Esophagus squamous epithelium (tissue), 5 donors: ENCODE measurements around the gene NR4A3. TPM values are rescaled to one million over a fixed set of nuclear protein-coding genes. Genes with fewer than 3 reads are reported as not detected.

Source experiments
- DNase-seq: peaks from one replicate; lab custom pipeline; 2025; lab: John Stamatoyannopoulos, UW
- H3K27ac ChIP-seq, 4 donors: fragments of 200-600 bp; sonication (generic); one replicate each; pipeline ENCODE4 v1.5.1; 2016 to 2019; ENCODE audit warnings: mild to moderate bottlenecking in 1 of 4
- H3K27me3 ChIP-seq, 4 donors: fragments of 200-600 bp; sonication (generic); 1 replicate in 3 of 4; 2 replicates in 1 of 4; pipeline versions ENCODE4 v1.5.1 to v1.6.0; 2017 to 2021; ENCODE audit warnings: antibody characterized with exemption in 1 of 4
- H3K36me3 ChIP-seq, 3 donors: fragments of 200-600 bp; sonication (generic); one replicate each; pipeline ENCODE4 v1.5.1; 2016 to 2019
- H3K4me1 ChIP-seq, 3 donors: fragments of 200-600 bp; sonication (generic); one replicate each; pipeline ENCODE4 v1.5.1; 2017 to 2019
- H3K4me3 ChIP-seq, 4 donors: fragments of 200-600 bp; sonication (generic); 1 replicate in 3 of 4; 2 replicates in 1 of 4; pipeline ENCODE4 v1.5.1; 2016 to 2019; ENCODE audit warnings: mild to moderate bottlenecking in 2 of 4, moderate library complexity in 1 of 4
- H3K9me3 ChIP-seq, 3 donors: fragments of 200-600 bp; sonication (generic); one replicate each; pipeline ENCODE4 v1.5.1; 2016 to 2019
- POLR2A ChIP-seq, 4 donors: fragments of 450-650 bp; IDR thresholded peaks; one replicate each; pipeline ENCODE4 v1.6.1; 2017; ENCODE audit warnings: antibody characterized with exemption in 4 of 4, mild to moderate bottlenecking in 4 of 4, moderate library complexity in 3 of 4
- WGBS, 2 donors: methylation state at CpG; one replicate each; pipeline ENCODE4 v1.1.5; 2018; 5-methylcytosine and 5-hydroxymethylcytosine counted together
- intact Hi-C: fragments of 100-400 bp; cut with DNase I; formaldehyde crosslinking; loops from one replicate; pipeline ENCODE4 v1.15.0; 2022
- total RNA-seq, 4 donors: library from RNA; depleted of rRNA; stranded (reverse); fragments of >200 nt; gene quantifications; one replicate each; pipeline ENCODE4 v1.1.0, GENCODE V29; 2016
- TF ChIP-seq, protein P1 (sequence below), 6 experiments: fragments of 450-650 bp in 4 of 6; fragments of 200-600 bp in 2 of 6; sonication (generic) in 2 of 6; IDR thresholded peaks; one replicate each; pipeline ENCODE4 v1.5.1; 2016 to 2019; ENCODE audit warnings: antibody characterized with exemption in 6 of 6, mild to moderate bottlenecking in 4 of 6, moderate library complexity in 4 of 6
- donor health status: DM: yes; HTN: yes; CAD: no.

Gene NR4A3
- total RNA-seq, 4 donors from 2014 or later: 0.08 to 0.76 (median 0.35) TPM; not detected in 1

DNA sequence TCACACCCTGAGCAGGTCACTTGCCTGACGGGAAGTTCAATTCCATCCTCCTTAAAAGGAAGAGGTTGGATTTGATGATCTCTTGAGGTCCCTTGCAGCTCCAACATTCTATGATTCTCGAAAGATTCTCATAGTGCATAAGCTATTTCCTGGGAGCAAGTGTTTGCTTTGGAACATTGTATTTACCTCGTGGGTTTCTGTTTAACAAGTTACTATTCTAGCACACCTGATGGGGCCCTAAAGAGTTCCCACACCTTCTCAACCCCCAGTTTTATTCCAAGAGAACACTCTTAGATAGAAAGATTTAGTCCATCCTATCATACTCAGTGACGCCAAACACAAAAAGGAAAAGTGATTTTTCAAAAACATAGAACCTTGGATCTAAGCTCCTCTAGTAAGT, 23.4 kb downstream of the NR4A3 start:
- TF ChIP-seq, protein P1, sequence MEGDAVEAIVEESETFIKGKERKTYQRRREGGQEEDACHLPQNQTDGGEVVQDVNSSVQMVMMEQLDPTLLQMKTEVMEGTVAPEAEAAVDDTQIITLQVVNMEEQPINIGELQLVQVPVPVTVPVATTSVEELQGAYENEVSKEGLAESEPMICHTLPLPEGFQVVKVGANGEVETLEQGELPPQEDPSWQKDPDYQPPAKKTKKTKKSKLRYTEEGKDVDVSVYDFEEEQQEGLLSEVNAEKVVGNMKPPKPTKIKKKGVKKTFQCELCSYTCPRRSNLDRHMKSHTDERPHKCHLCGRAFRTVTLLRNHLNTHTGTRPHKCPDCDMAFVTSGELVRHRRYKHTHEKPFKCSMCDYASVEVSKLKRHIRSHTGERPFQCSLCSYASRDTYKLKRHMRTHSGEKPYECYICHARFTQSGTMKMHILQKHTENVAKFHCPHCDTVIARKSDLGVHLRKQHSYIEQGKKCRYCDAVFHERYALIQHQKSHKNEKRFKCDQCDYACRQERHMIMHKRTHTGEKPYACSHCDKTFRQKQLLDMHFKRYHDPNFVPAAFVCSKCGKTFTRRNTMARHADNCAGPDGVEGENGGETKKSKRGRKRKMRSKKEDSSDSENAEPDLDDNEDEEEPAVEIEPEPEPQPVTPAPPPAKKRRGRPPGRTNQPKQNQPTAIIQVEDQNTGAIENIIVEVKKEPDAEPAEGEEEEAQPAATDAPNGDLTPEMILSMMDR (IDR thresholded peaks at IDR 0.05): no peak
- no peak for TF ChIP-seq POLR2A (IDR thresholded peaks at IDR 0.05)
- intact Hi-C loops: no loop called here
- H3K27me3 ChIP-seq: no peaks in the 10 kb centered on the region
- no peak for DNase-seq
- no peak overlapping the region for H3K4me3 ChIP-seq
- WGBS, 2 donors: 80 to 82% methylated on average over 4 of the region's 4 CpGs
- no peak overlapping the region for H3K27ac ChIP-seq
- H3K9me3 ChIP-seq: no peaks in the 10 kb centered on the region
- H3K36me3 ChIP-seq: no peaks in the 10 kb centered on the region
- H3K4me1 ChIP-seq: no peaks in the 10 kb centered on the region

DNA sequence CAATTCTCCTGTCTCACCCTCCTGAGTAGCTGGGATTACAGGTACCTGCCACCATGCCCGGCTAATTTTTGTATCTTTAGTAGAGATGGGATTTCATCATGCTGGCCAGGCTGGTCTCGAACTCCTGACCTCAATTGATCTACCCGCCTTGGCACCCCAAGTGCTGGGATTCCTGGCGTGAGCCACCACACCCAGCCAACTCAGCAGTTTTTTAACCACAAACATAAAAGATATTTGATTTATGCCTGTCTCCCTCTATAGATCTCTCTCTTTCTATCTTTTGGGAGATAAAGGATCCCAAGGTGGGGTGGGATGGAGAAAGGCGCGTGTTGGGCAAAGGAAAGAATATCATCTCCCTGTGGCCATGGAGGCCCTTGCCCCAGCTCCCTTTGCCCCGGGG, 26.8 kb downstream of the NR4A3 start:
- no peak for DNase-seq
- H3K9me3 ChIP-seq: no peaks in the 10 kb centered on the region
- H3K27ac ChIP-seq: no peak overlapping the region
- H3K27me3 ChIP-seq: no peaks in the 10 kb centered on the region
- TF ChIP-seq POLR2A (IDR thresholded peaks at IDR 0.05): no peak
- TF ChIP-seq, protein P1 (IDR thresholded peaks at IDR 0.05): no peak
- peaks cover 0 to 8% (median 0%) of the 10 kb centered on the region in 3 donors for H3K4me1 ChIP-seq
- intact Hi-C loops: no loop called here
- no peak overlapping the region for H3K4me3 ChIP-seq
- WGBS, 2 donors: 90 to 95% methylated on average over 3 to 7 of the region's 7 CpGs
- no peaks in the 10 kb centered on the region for H3K36me3 ChIP-seq

DNA sequence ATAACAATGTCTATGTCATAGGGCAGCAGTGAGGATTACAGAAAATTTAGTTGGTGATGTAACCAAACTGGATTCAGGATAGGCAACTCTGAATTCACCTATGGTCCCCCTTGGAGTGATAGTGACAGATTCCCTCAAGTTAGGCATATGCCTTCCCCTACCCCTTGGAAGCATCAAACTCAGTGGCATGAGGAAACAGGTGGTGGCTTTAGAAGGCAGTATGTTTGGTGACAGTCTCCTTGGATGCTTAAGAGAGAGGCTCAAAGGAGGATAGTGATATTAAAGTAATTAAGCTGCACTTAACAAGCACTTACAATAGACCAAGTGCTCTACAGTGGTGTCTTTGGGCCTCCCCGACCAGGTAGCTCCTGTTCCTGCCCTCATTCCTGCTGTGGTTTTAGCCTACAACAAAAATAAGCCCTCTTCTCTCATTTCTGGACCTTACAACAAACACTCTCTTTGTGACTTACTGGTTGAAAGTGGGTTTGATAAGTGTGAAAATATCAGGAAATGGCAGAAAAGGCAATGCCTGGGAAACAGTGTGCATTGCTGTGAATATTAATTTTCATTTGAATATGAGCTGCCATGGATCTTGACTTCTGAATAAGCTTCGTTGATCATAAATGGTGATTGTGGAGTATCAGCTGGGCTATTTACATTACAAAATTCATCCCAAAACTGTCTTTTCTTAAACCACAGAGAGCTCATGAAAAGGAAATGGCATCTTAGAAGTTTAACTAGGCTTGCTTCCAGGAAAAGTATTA, 29.2 kb downstream of the NR4A3 start:
- no peaks in the 10 kb centered on the region for H3K9me3 ChIP-seq
- WGBS, 2 donors: 28 to 40% methylated on average over 2 of the region's 2 CpGs
- DNase-seq: no peak
- TF ChIP-seq POLR2A (IDR thresholded peaks at IDR 0.05): no peak
- TF ChIP-seq, protein P1 (IDR thresholded peaks at IDR 0.05): no peak
- H3K27ac ChIP-seq: no peak overlapping the region
- H3K4me3 ChIP-seq: no peak overlapping the region
- no peaks in the 10 kb centered on the region for H3K36me3 ChIP-seq
- H3K4me1 ChIP-seq: peaks cover 0 to 8% (median 0%) of the 10 kb centered on the region in 3 donors
- intact Hi-C loops: no loop called here
- H3K27me3 ChIP-seq: no peaks in the 10 kb centered on the region

DNA sequence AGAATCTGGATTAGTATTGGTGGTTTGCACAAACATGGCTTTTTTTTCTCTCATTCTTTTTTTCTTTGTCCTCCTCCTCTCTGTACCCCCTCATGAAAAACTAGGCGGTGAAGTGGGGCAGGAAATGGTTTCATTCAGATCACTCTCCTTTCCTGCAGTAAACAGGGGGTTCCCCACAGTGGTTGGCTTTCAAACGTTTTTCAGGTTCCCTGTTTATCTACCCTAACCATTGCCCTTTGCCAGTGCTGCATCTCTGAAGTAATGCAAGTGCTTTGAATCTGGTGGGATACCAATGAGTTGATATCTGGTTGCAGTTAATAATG, 29.8 kb downstream of the NR4A3 start:
- 0 to 6% methylated on average over 2 of the region's 2 CpGs for WGBS, 2 donors
- H3K27me3 ChIP-seq: no peaks in the 10 kb centered on the region
- no peak overlapping the region for H3K4me3 ChIP-seq
- TF ChIP-seq, protein P1 (IDR thresholded peaks at IDR 0.05): no peak
- no peak for TF ChIP-seq POLR2A (IDR thresholded peaks at IDR 0.05)
- no peaks in the 10 kb centered on the region for H3K36me3 ChIP-seq
- H3K9me3 ChIP-seq: no peaks in the 10 kb centered on the region
- no peak overlapping the region for H3K27ac ChIP-seq
- H3K4me1 ChIP-seq: peaks cover 0 to 8% (median 0%) of the 10 kb centered on the region in 3 donors
- no peak for DNase-seq
- intact Hi-C loops: no loop called here

DNA sequence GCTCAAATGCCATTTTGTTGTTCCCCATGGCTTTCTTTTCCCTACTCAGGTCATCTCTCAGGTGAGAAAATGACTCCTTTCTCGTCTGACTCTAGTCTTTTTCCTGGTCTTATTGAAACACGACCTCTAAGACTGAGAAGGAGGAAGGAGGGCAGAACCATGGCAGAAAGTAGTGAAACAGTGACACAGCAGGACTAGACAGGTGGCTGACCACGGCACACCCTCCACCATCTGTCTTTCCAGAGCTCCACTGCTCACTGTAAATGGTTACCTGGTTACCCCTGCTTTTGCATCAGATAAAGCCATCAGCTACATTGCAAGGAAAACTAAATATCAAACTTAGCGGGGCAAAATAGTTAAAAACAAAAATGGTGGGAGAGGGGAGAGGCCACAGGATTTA, 30.9 kb downstream of the NR4A3 start:
- intact Hi-C loops: no loop called here
- no peaks in the 10 kb centered on the region for H3K36me3 ChIP-seq
- no peaks in the 10 kb centered on the region for H3K27me3 ChIP-seq
- H3K4me1 ChIP-seq: peaks cover 0 to 8% (median 0%) of the 10 kb centered on the region in 3 donors
- no peaks in the 10 kb centered on the region for H3K9me3 ChIP-seq
- no peak for DNase-seq
- 62 to 93% methylated on average over 4 of the region's 4 CpGs for WGBS, 2 donors
- H3K4me3 ChIP-seq: no peak overlapping the region
- no peak overlapping the region for H3K27ac ChIP-seq
- TF ChIP-seq POLR2A (IDR thresholded peaks at IDR 0.05): no peak
- TF ChIP-seq, protein P1 (IDR thresholded peaks at IDR 0.05): no peak
